HTR-8/SVneo (cell line): ENCODE data around the gene VPS39.

ENCODE experiments used
- DNase-seq: peaks from one replicate; pipeline ENCODE4 v3.0.0; 2011; ENCODE audit warnings: low spot score, mixed read lengths; ENCODE audit not compliant: insufficient read length
- FAIRE-seq: peaks from 2 replicates; lab custom pipeline; 2011; peaks lifted over from hg19 to GRCh38; lab: Jason Lieb, UNC

Gene VPS39

GRCh38 chr15:42201801-42202200 is 6.3 kb downstream of the VPS39 start:
- FAIRE-seq (no peak), DNase-seq (no peak)

DNA sequence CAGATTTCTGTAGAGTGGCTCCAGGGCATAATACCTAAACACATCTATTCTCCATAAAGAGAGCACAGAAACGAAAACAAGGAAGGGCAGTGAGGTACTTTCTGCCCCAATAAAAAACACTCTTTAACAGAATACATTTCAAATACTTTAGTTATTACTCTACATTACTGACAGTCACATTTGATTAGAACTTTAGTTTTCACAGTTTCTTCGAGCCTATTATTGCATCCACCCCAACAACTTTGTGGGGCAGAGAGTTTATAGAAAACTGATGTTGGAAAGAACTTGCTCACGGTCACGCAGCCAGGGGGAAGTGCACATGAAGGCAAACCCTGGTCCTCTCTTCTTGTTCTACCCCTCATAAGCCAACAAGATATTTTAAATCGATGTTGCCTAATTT is 9.0 kb downstream of the VPS39 start:
- DNase-seq (no peak), FAIRE-seq (no peak)

GRCh38 chr15:42198516-42198915 is 9.6 kb downstream of the VPS39 start:
- FAIRE-seq = no peak
- no peak for DNase-seq

GRCh38 chr15:42194513-42194912 is 13.6 kb downstream of the VPS39 start:
- DNase-seq = peak; percentile 21
- FAIRE-seq = no peak

- DNase-seq = no peak
- no peak for FAIRE-seq
Observed at GRCh38 chr15:42193383-42193782, 14.7 kb downstream of the VPS39 start.

GRCh38 chr15:42191610-42192346 is 16.3 kb downstream of the VPS39 start:
- FAIRE-seq (no peak), DNase-seq (no peak)

GRCh38 chr15:42190370-42190769 is 17.7 kb downstream of the VPS39 start:
- DNase-seq = no peak
- no peak for FAIRE-seq

DNA sequence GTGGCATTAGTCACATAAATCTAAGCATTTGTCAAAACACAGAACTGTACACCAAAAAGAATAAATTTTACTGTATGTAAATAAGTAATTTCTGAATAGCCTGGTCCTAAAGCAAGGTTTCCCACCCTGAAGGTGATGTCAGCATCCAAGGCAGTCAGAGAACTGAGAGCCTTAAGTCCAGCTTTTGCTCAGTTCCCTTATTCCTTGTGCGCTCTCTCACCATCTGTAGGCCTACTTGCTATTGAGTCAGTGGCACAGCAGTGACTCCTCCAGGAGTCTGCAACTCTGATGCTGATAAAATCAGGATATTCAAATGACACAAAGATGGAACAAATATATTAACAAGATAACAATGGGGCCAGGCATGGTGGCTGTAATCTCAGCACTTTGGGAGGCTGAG is 22.3 kb downstream of the VPS39 start:
- FAIRE-seq = no peak
- DNase-seq = no peak

DNA sequence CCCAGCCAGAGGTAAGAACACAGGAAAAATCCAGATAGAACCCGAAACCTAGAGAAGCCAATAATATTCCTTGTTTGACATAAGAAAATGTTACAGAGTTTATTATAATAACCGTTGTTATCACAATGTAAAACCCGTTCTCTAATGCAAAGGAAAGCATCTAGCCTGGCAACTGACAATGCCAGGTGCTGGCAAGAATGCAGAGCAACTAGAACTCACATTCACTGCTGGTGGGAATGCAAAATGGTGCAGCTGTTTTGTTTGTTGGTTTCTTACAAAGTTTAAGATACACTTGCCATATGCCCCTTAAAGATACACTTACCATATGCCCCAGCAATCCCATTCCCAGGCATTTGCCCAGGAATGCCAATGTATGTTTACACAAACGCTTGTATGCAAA is 23.4 kb downstream of the VPS39 start:
- DNase-seq (no peak), FAIRE-seq (no peak)

DNA sequence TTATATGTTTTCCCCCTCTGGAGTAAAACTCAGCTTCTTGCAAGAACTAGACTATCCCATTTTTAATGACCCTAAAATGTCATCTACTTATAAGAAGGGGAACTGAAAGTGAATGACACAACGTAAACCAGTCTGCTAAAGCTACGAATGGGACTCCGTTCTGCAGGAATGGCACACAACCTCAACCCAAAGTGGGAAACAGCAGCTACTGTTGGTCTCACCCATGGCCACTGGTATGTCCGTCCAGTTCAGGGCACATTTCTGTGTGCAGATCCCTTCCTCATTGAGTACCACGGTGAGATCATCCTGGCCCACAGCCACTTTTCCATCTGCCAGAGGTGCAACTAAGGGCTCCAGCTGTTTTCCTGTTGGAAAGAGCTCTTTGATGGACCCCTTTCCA is 23.8 kb downstream of the VPS39 start:
- no peak for FAIRE-seq
- DNase-seq = no peak

DNA sequence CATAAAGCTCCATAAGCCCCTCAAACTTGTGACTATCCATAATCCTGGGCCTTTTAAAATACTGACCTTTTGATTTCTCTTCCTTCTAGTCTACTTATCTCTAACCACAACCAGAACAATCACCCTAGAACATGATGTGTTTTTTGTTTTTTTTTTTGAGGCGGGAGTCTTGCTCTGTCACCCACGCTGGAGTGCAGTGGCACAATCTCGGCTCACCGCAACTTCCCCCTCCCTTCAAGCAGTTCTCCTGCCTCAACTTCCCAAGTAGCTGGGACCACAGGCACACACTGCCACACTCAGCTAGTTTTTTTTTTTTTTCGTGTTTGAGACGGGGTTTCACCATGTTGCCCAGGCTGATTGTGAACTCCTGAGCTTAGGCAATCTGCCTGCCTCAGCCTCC is 25.1 kb downstream of the VPS39 start:
- no peak for FAIRE-seq
- DNase-seq = no peak

GRCh38 chr15:42182328-42182886 is 25.7 kb downstream of the VPS39 start:
- DNase-seq (no peak), FAIRE-seq (no peak)

- FAIRE-seq (no peak), DNase-seq (no peak)
Observed at GRCh38 chr15:42178056-42178455, 30.0 kb downstream of the VPS39 start.

DNA sequence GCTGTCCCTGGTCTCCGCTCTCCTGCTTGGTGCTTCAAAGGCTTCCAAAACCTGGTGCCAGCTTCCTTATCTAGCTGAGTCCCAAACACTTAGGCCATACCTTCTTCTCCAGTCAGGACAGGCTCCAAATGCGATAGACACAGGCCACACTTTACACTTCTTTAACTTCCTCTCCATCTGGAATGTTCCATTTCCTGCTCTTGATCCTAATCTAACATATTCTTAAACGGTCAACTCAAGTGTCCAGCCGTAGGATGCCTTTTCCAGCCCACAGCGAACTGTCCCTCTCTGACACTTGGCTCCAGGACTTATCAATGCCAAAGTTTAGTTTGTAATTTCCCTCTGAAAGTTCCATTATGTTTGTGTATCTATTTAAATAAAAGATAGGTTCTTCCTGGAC is 32.4 kb downstream of the VPS39 start:
- FAIRE-seq = no peak

GRCh38 chr15:42172475-42172874 is 35.6 kb downstream of the VPS39 start:
- FAIRE-seq = no peak
- no peak for DNase-seq

More for the DNA sequence above, 32.4 kb downstream of the VPS39 start:
- DNase-seq = no peak

GRCh38 chr15:42171795-42172194 is 36.3 kb downstream of the VPS39 start:
- FAIRE-seq = no peak

GRCh38 chr15:42171122-42171521 is 37.0 kb downstream of the VPS39 start:
- DNase-seq (no peak), FAIRE-seq (no peak)

More at GRCh38 chr15:42171795-42172194, 36.3 kb downstream of the VPS39 start:
- DNase-seq = no peak

DNA sequence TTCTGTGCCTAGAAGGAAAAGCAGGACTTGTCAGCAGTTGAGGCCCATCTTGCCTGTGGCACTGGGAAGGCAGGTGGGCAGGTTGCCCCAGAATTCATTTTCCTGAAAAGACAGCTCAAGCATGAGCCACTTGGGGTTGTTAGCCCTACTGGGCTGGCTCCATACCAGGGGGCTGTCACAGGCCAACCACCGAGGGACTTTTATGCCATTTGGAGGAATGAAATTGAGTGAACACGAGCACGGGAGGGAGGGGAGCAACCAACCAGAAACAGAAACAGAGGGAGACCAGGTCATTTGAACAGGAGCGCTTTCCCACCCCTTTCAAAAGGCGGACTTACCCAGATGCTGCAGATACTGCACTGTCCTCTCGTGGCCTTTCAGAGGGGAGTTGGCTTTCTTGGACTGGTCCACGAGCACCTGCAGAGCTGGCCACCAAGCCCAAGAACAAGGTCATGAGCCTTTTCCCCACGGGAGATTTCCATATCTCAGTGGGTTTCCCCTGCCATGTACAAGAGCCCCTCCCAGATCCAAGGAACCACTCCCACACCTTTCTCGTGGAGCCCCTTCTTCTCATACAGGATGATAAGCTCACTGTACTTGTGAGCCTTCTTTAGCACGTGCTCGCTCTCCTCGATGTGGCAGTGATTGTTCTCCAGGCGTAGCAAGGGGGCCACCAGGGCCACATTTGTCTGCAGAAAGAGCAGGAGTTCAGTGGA is 41.7 kb downstream of the VPS39 start:
- DNase-seq = no peak
- no peak for FAIRE-seq

- DNase-seq = no peak
- no peak for FAIRE-seq
Observed at GRCh38 chr15:42165106-42165505, 43.0 kb downstream of the VPS39 start.

DNA sequence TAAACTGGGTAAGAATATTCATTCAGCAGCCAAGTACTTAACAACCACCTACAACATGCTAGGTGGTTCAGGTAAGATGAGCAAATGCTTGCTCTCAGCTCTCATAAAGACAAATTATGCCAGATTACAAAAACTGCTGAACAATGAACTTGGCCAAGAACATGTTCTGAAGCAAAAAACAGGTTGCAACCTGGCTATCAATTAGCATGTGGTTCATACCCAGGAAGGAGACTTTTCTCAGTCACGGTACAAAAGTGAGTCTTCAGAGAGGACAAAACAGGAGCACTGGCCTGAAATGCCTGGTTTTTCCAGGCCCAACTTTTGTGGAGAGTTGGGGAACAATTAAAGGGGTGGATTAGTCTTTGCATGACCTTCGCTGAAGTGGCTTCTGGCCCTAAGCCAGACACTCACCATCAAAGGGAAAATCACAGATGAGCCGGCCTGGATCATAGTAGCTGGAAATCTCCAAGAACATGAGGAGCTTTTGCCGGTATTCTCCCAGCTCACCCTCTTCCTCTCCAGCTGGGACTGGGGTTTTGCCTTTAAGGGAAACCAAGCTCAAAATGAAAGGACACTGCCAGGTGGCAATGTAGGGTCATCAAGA is 44.1 kb downstream of the VPS39 start:
- no peak for DNase-seq
- no peak for FAIRE-seq

DNA sequence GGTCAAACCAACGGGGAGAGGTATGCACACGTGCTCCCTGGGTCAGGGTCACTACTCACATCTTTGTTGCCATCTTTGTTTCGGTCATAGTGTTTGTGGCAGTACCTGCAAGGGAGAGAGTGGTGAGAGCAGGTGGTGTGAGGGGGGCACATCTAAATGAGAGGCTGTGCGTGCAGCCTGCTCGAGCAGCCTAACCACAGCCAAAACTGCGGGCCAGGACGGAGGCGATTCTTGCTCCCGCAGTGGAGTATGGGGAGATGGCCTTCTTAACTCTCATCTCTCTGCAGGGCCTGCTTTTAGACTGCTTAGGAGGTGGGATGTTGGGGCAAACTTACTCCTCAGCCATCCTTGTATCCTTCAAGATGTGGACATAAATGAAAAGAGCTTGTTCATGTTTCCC is 44.8 kb downstream of the VPS39 start:
- FAIRE-seq (no peak), DNase-seq (no peak)
